Panc1 (cell line): ENCODE data around the gene SLFN12. TPM values are rescaled to one million over a fixed set of nuclear protein-coding genes. Genes with fewer than 3 reads are reported as not detected.

Experiments used
- ATAC-seq: fragments of 200-7000 bp; cut with Tn5 transposase; 2 replicates; pipeline ENCODE4 v1.9.1; 2020; ENCODE audit warnings: mild to moderate bottlenecking, moderate library complexity
- BruUV-seq: library from RNA; stranded (reverse); fragments of 400-500 nt; replicated peaks from 2 replicates; lab custom pipeline; 2021; lab: Mats Ljungman, UMichigan
- CTCF ChIA-PET: fragments of 300-600 bp; sonication (Branson Sonifier 250); formaldehyde crosslinking; loops from one replicate; lab custom pipeline; 2022; ENCODE audit warnings: antibody characterized with exemption; lab: Charles Lee
- POLR2A ChIA-PET: fragments of 300-600 bp; sonication (Branson Sonifier 250); formaldehyde crosslinking; loops from one replicate; lab custom pipeline; 2022; ENCODE audit warnings: antibody characterized with exemption; lab: Charles Lee
- DNase-seq: peaks from one replicate; pipeline ENCODE4 v3.0.0-alpha.2; 2010; ENCODE audit warnings: low read depth, low spot score
- H3K27ac ChIP-seq: 2 replicates; pipeline ENCODE4 v1.5.1; 2011; ENCODE audit warnings: mild to moderate bottlenecking, low read length, inconsistent platforms
- H3K27me3 ChIP-seq: fragments of 200-500 bp; sonication (Bioruptor generic); 2 replicates; pipeline ENCODE4 v1.6.0; 2014; ENCODE audit warnings: low read length, inconsistent platforms; ENCODE audit not compliant: control insufficient read depth, insufficient read depth
- H3K36me3 ChIP-seq: fragments of 200-500 bp; sonication (Bioruptor generic); 2 replicates; pipeline ENCODE4 v1.5.1; 2014; ENCODE audit warnings: inconsistent platforms, mild to moderate bottlenecking, low read length, moderate library complexity; ENCODE audit not compliant: control insufficient read depth, insufficient read depth
- H3K4me1 ChIP-seq: 2 replicates; pipeline ENCODE4 v1.5.1; 2011; ENCODE audit warnings: inconsistent platforms, mild to moderate bottlenecking, low read length, moderate library complexity; ENCODE audit not compliant: control insufficient read depth, insufficient read depth
- H3K4me3 ChIP-seq, 2 experiments: 2 replicates each; pipeline ENCODE4 v1.5.1; 2011 to 2012; ENCODE audit warnings: low read depth in 2 of 2, low read length in 2 of 2, mild to moderate bottlenecking in 2 of 2, inconsistent platforms in 1 of 2, moderate library complexity in 1 of 2
- H3K9me3 ChIP-seq: fragments of 200-500 bp; sonication (Bioruptor generic); 2 replicates; pipeline ENCODE4 v1.5.1; 2014; ENCODE audit warnings: low read depth, mild to moderate bottlenecking, inconsistent platforms, low read length, moderate library complexity; ENCODE audit not compliant: control insufficient read depth, insufficient read depth
- CTCF ChIP-seq: fragments of 450-650 bp; IDR thresholded peaks from 2 replicates; pipeline ENCODE4 v1.5.1; 2017; ENCODE audit warnings: mild to moderate bottlenecking
- POLR2AphosphoS5 ChIP-seq: IDR thresholded peaks from 2 replicates; pipeline ENCODE4 v1.6.1; 2012; ENCODE audit warnings: mild to moderate bottlenecking, low read depth, low read length, moderate library complexity
- REST ChIP-seq, 2 experiments: IDR thresholded peaks; 2 replicates each; pipeline ENCODE4 v1.6.1; 2011 to 2012; ENCODE audit warnings: low read depth in 2 of 2, control low read depth in 1 of 2, low read length in 1 of 2, mild to moderate bottlenecking in 1 of 2, moderate library complexity in 1 of 2; ENCODE audit not compliant: insufficient read depth in 1 of 2
- SIN3A ChIP-seq: IDR thresholded peaks from 2 replicates; pipeline ENCODE4 v1.6.1; 2012; ENCODE audit warnings: low read depth, mild to moderate bottlenecking, low read length, moderate library complexity, borderline replicate concordance; ENCODE audit not compliant: insufficient read depth
- TCF7L2 ChIP-seq: IDR thresholded peaks from 2 replicates; pipeline ENCODE4 v1.6.1; 2011; ENCODE audit warnings: mild to moderate bottlenecking, low read depth, low read length, inconsistent platforms
- in situ Hi-C: cut with HindIII; loops from 2 replicates; pipeline ENCODE4 v1.10.0; 2016; ENCODE audit warnings: low sequenced_read_pairs, low pct_unique_long_range_greater_than_20kb
- intact Hi-C: fragments of 100-400 bp; cut with micrococcal nuclease; formaldehyde crosslinking; loops from one replicate; pipeline ENCODE4 v1.10.0; 2022; ENCODE audit not compliant: unreplicated experiment
- total RNA-seq: library from RNA; stranded (reverse); gene quantifications from one replicate; pipeline ENCODE4 v1.2.1, GENCODE V29; 2021; ENCODE audit not compliant: unreplicated experiment

The SLFN12 gene
- total RNA-seq, 1 experiment from 2014 or later, result 35.2 TPM

GRCh38 chr17:35377068-35377467, 55.2 kb downstream of the SLFN12 start:
- ATAC-seq (no peak), DNase-seq (no peak)
- BruUV-seq, result no TSS peak
- H3K4me1 ChIP-seq, result peaks cover 4% of the 10 kb centered on the region
- CTCF ChIA-PET, result no interaction called here
- no peaks in the 10 kb centered on the region for H3K36me3 ChIP-seq
- in situ Hi-C loops, result no loop called here
- intact Hi-C loops, result no loop called here
- H3K27ac ChIP-seq, result peak overlapping the region; percentile 40; the same call in 1 of the 2 replicates
- POLR2A ChIA-PET, result no interaction called here
- no peak overlapping the region for H3K4me3 ChIP-seq
- no peaks in the 10 kb centered on the region for H3K9me3 ChIP-seq
- no peaks in the 10 kb centered on the region for H3K27me3 ChIP-seq
- TF ChIP-seq CTCF (no peak), SIN3A (no peak), REST (IDR thresholded peaks at IDR 0.05; ENCODE audit: insufficient read depth in 1 of 2, low read depth in 2 of 2, low read length in 1 of 2) (no peak), TCF7L2 (no peak)

- CTCF ChIA-PET, result interaction anchor here (0.6 kb wide), 1 partner anchor 352 kb away, joined by 4 read pairs; no protein-coding TSS in a partner anchor
- no peak for TF ChIP-seq CTCF
- TF ChIP-seq REST (IDR thresholded peaks at IDR 0.05; ENCODE audit: insufficient read depth in 1 of 2, low read depth in 2 of 2, low read length in 1 of 2), result no peak
- no peak for TF ChIP-seq POLR2AphosphoS5
- TF ChIP-seq SIN3A, result no peak
- TF ChIP-seq TCF7L2, result no peak
- Histone ChIP-seq H3K27ac (peak overlapping the region; percentile 60; the same call in 1 of the 2 replicates), H3K9me3 (no peaks in the 10 kb centered on the region), H3K4me3 (no peak overlapping the region), H3K27me3 (no peaks in the 10 kb centered on the region), H3K4me1 (peaks cover 4% of the 10 kb centered on the region), H3K36me3 (no peaks in the 10 kb centered on the region)
- POLR2A ChIA-PET, result interaction anchor here (0.5 kb wide), 1 partner anchor 236 kb away, joined by 4 read pairs; no protein-coding TSS in a partner anchor
- DNase-seq (no peak), ATAC-seq (no peak)
- no TSS peak for BruUV-seq
- intact Hi-C loops, result no loop called here
- in situ Hi-C loops, result no loop called here
Measured at GRCh38 chr17:35376245-35376644, 56.1 kb downstream of the SLFN12 start.
